Measurements from ENCODE around the gene BGN.

The BGN gene

DNA sequence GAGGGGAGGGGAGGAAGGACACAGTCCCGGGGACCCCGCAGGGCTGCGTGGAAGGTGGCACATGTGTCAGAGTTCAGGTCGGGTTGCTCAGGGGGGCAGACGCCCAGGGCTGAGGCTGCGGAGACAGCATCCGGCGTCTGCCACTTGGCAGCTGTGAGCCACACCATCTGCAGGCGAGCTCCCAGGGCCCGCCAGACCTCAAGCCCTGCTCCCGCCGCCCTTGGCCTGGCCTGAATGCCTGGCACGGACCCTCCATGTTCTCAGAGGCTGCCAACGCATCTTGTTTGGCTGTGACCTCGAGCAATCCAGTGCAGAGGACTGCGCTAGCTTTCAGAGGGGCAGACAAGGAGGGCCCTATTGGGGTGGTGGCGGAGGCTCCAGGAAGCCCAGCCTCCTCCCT lies 5.1 kb downstream of the BGN start:
- H3K4me3 ChIP-seq (ENCODE audit: low read depth, low read length): peak overlapping the region; percentile 10
- no peak for DNase-seq (ENCODE audit: low read depth, low spot score)
- TF ChIP-seq CTCF (IDR thresholded peaks at IDR 0.05; ENCODE audit: low read depth, low read length): no peak
- in situ Hi-C loops (cut with HindIII; ENCODE audit: low sequenced_read_pairs): no loop called here

DNA sequence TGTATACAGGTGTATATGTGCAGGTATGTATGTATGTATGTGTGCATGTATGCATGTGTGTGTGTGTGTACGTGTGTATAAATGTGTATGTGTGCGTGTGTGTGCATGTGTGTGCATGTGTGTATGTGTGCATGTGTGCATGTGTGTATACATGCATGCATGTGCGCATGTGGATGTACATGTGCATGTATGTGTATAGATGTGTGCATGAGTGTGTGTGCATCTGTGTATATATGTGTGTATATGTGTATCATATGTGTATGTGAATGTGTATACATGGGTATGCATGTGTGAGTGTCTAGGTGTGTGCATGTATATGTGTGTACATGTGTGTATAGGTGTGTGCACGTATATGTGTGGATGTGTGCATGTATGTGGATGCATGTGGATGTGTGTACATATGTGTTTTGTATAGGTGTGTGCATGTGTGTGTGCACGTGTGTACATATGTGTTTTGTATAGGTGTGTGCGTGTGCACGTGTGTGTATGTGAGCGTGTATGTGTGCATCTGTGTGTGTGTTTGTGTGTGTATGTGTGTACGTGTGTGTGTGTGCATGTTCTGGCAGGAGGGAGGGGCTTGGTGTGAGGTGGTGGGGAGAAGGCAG lies 6.0 kb downstream of the BGN start:
- in situ Hi-C loops (cut with HindIII; ENCODE audit: low sequenced_read_pairs): no loop called here

GRCh38 chrX:153501530-153501929 lies 6.8 kb downstream of the BGN start:
- H3K4me3 ChIP-seq (ENCODE audit: low read depth, low read length): no peak overlapping the region
- no peak for DNase-seq (ENCODE audit: low read depth, low spot score)
- no peak for TF ChIP-seq CTCF (IDR thresholded peaks at IDR 0.05; ENCODE audit: low read depth, low read length)
- in situ Hi-C loops (cut with HindIII; ENCODE audit: low sequenced_read_pairs): no loop called here

More for the DNA sequence above, 6.0 kb downstream of the BGN start:
- TF ChIP-seq CTCF (IDR thresholded peaks at IDR 0.05; ENCODE audit: low read depth, low read length): no peak
- H3K4me3 ChIP-seq (ENCODE audit: low read depth, low read length): no peak overlapping the region
- no peak for DNase-seq (ENCODE audit: low read depth, low spot score)

- in situ Hi-C loops (cut with HindIII; ENCODE audit: low sequenced_read_pairs): no loop called here
- no peak for DNase-seq (ENCODE audit: low read depth, low spot score)
- H3K4me3 ChIP-seq (ENCODE audit: low read depth, low read length): no peak overlapping the region
- TF ChIP-seq CTCF (IDR thresholded peaks at IDR 0.05; ENCODE audit: low read depth, low read length): no peak
Measured at GRCh38 chrX:153502131-153502530, 7.4 kb downstream of the BGN start.

GRCh38 chrX:153502796-153503195 lies 8.0 kb downstream of the BGN start:
- no peak for TF ChIP-seq CTCF (IDR thresholded peaks at IDR 0.05; ENCODE audit: low read depth, low read length)
- in situ Hi-C loops (cut with HindIII; ENCODE audit: low sequenced_read_pairs): no loop called here
- no peak for DNase-seq (ENCODE audit: low read depth, low spot score)
- no peak overlapping the region for H3K4me3 ChIP-seq (ENCODE audit: low read depth, low read length)

DNA sequence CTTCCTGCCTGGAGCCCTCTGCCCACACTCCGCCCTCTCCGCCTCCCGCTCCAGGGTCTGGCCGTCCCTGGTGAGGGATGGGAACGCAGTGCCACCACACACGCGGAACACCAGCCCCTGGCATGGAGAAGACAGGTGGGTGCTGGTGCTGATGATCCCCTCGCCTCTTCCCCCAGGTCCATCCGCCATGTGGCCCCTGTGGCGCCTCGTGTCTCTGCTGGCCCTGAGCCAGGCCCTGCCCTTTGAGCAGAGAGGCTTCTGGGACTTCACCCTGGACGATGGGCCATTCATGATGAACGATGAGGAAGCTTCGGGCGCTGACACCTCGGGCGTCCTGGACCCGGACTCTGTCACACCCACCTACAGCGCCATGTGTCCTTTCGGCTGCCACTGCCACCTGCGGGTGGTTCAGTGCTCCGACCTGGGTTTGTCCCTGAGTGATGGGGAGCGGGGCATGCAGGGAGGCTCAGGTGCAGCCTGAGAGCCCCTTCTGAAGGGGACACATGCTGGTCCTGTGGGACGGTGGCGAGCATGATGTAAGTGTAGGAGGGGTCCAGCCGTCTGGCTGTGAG lies 9.8 kb downstream of the BGN start:
- in situ Hi-C loops (cut with HindIII; ENCODE audit: low sequenced_read_pairs): no loop called here
- TF ChIP-seq CTCF (IDR thresholded peaks at IDR 0.05; ENCODE audit: low read depth, low read length): no peak
- no peak overlapping the region for H3K4me3 ChIP-seq (ENCODE audit: low read depth, low read length)
- no peak for DNase-seq (ENCODE audit: low read depth, low spot score)
